HepG2 (cell line): ENCODE data around the gene PALS1. TPM values are rescaled to one million over a fixed set of nuclear protein-coding genes. Genes with fewer than 3 reads are reported as not detected.

Experiments used
- EED ChIP-seq: sonication (generic); formaldehyde crosslinking; IDR thresholded peaks from 2 replicates; pipeline ENCODE4 v1.5.0; 2020; ENCODE audit warnings: mild to moderate bottlenecking, missing genetic modification reagents
- FOXA1 ChIP-seq, 2 experiments: fragments of 450-650 bp in 1 of 2; sonication (generic) in 1 of 2; formaldehyde crosslinking in 1 of 2; IDR thresholded peaks; 2 replicates each; pipeline versions ENCODE4 v1.4.0 to v1.6.1; 2016 to 2020; ENCODE audit warnings: missing genetic modification reagents in 1 of 2
- FOXP1 ChIP-seq, 2 experiments: fragments of 450-650 bp in 1 of 2; IDR thresholded peaks; 2 replicates each; pipeline ENCODE4 v1.6.1; 2017 to 2018; ENCODE audit warnings: antibody characterized with exemption in 1 of 2
- HOXA7 ChIP-seq: sonication (generic); formaldehyde crosslinking; IDR thresholded peaks from 2 replicates; pipeline ENCODE4 v1.8.1; 2022; ENCODE audit warnings: mild to moderate bottlenecking, missing genetic modification reagents, moderate library complexity
- IRF2 ChIP-seq: IDR thresholded peaks from 2 replicates; pipeline ENCODE4 v1.6.1; 2018; ENCODE audit warnings: missing genetic modification reagents, missing compliant biosample characterization
- LCORL ChIP-seq, 2 experiments: fragments of 450-650 bp in 1 of 2; sonication (generic) in 1 of 2; formaldehyde crosslinking in 1 of 2; IDR thresholded peaks; 2 replicates each; pipeline versions ENCODE4 v1.5.0 to v1.6.1; 2017 to 2020; ENCODE audit warnings: antibody characterized with exemption in 1 of 2, missing genetic modification reagents in 1 of 2
- MBD4 ChIP-seq: IDR thresholded peaks from 2 replicates; pipeline ENCODE4 v1.6.1; 2012; ENCODE audit warnings: low read length, inconsistent platforms, borderline replicate concordance
- MEF2D ChIP-seq: sonication (generic); formaldehyde crosslinking; IDR thresholded peaks from 2 replicates; pipeline ENCODE4 v1.5.1; 2020; ENCODE audit warnings: mild to moderate bottlenecking, missing genetic modification reagents
- PHF20 ChIP-seq: sonication (generic); formaldehyde crosslinking; IDR thresholded peaks from 2 replicates; pipeline ENCODE4 v1.5.0; 2020; ENCODE audit warnings: mild to moderate bottlenecking, missing genetic modification reagents
- RFX1 ChIP-seq: fragments of 450-650 bp; IDR thresholded peaks from 2 replicates; pipeline ENCODE4 v1.6.1; 2017
- SIX1 ChIP-seq: sonication (generic); formaldehyde crosslinking; IDR thresholded peaks from 2 replicates; pipeline ENCODE4 v1.4.0; 2020; ENCODE audit warnings: missing genetic modification reagents, borderline replicate concordance
- SRSF1 ChIP-seq: fragments of 200-400 bp; formaldehyde crosslinking; optimal IDR thresholded peaks from 2 replicates; pipeline ENCODE3; 2017; ENCODE audit warnings: mild to moderate bottlenecking, low read depth, low read length, moderate library complexity
- TBL1XR1 ChIP-seq: fragments of 150-350 bp; IDR thresholded peaks from 2 replicates; pipeline ENCODE4 v1.6.1; 2014; ENCODE audit warnings: borderline replicate concordance, low read length; ENCODE audit not compliant: partially characterized antibody
- UBTF ChIP-seq: sonication (generic); formaldehyde crosslinking; IDR thresholded peaks from 2 replicates; pipeline ENCODE4 v1.4.0; 2020; ENCODE audit warnings: mild to moderate bottlenecking, missing genetic modification reagents
- ZNF382 ChIP-seq: sonication (generic); formaldehyde crosslinking; IDR thresholded peaks from 2 replicates; pipeline ENCODE4 v1.5.0; 2020; ENCODE audit warnings: missing genetic modification reagents, mild to moderate bottlenecking, borderline replicate concordance
- ZNF496 ChIP-seq: sonication (generic); formaldehyde crosslinking; IDR thresholded peaks from 2 replicates; pipeline ENCODE4 v1.8.1; 2023; ENCODE audit warnings: mild to moderate bottlenecking, moderate library complexity, missing genetic modification reagents; ENCODE audit not compliant: insufficient replicate concordance
- ZNF598 ChIP-seq: sonication (generic); formaldehyde crosslinking; IDR thresholded peaks from 2 replicates; pipeline ENCODE4 v1.5.1; 2020; ENCODE audit warnings: mild to moderate bottlenecking, missing genetic modification reagents, borderline replicate concordance
- ZNF720 ChIP-seq: sonication (generic); formaldehyde crosslinking; IDR thresholded peaks from 2 replicates; pipeline ENCODE4 v1.4.0; 2020; ENCODE audit warnings: missing genetic modification reagents
- ZNF740 ChIP-seq: sonication (generic); formaldehyde crosslinking; IDR thresholded peaks from 2 replicates; pipeline ENCODE4 v1.4.0; 2020; ENCODE audit warnings: missing genetic modification reagents
- ZNF747 ChIP-seq: sonication (generic); formaldehyde crosslinking; IDR thresholded peaks from 2 replicates; pipeline ENCODE4 v1.8.1; 2023; ENCODE audit warnings: missing genetic modification reagents, mild to moderate bottlenecking, borderline replicate concordance
- ZNF773 ChIP-seq: sonication (generic); formaldehyde crosslinking; IDR thresholded peaks from 2 replicates; pipeline ENCODE4 v1.4.0; 2020; ENCODE audit warnings: missing genetic modification reagents, borderline replicate concordance
- ZNF800 ChIP-seq: sonication (generic); formaldehyde crosslinking; IDR thresholded peaks from 2 replicates; pipeline ENCODE4 v1.4.0; 2020; ENCODE audit warnings: missing genetic modification reagents
- polyA plus RNA-seq, 8 experiments: library from polyadenylated mRNA; depleted of rRNA in 3 of 8; stranded (reverse) in 7 of 8; unstranded in 1 of 8; fragments of >200 nt; fragmentation: Illumina TruSeq in 4 of 8; extraction: Trizol in 4 of 8; gene quantifications; 2 replicates each; pipeline versions ENCODE4 v1.2.1 to v1.2.3, GENCODE V29; 2011 to 2016; ENCODE audit warnings: low read depth in 4 of 8, missing spikeins in 1 of 8, mixed read lengths in 1 of 8; ENCODE audit not compliant: insufficient read depth in 1 of 8
- total RNA-seq, 5 experiments: library from RNA; depleted of rRNA; stranded (reverse); fragments of >200 nt; fragmentation: Illumina TruSeq; extraction: Trizol; gene quantifications; 2 replicates each; pipeline ENCODE4 v1.2.3, GENCODE V29; 2016; ENCODE audit warnings: low read depth in 1 of 5
- TF ChIP-seq, protein P1 (sequence below): sonication (generic); formaldehyde crosslinking; IDR thresholded peaks from 2 replicates; pipeline ENCODE4 v1.4.0; 2020; ENCODE audit warnings: mild to moderate bottlenecking, low read depth, missing genetic modification reagents

PALS1 gene
- total and polyA plus RNA-seq, 2 of the 13 experiments (the other 11 are each of a cell fraction or from before 2014, with no cell fraction given), result 8.8 to 20.0 TPM

DNA sequence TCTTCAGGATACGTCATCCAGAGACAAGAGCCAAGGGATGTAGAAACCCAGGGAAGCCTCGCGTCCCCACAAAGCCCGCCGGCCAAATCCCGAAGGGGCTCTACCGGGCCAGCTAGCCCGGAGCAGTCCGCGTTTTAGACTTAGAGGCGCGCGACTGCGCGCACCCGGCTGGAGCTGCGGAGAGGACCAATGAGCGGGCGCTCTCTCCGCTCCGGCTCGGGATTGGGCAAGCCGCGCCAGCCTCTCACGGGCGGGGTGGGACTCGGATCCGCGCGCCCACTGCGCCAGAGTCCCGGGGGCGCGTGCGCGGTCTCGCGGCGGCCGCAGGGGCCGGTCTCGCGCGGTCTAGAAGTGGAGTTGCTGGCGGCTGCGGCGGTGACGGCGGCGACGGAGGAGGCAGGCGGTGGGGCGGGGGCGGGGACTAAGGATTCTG is 241 bp upstream of the PALS1 start (continued):
- TF ChIP-seq UBTF (CRISPR knock-in tag) (no peak), FOXA1 (IDR thresholded peaks at IDR 0.05) (no peak), FOXA1 (CRISPR knock-in tag; IDR thresholded peaks at IDR 0.05) (no peak), ZNF598 (CRISPR knock-in tag) (no peak), SIX1 (no peak), EED (CRISPR knock-in tag) (no peak), ZNF382 (CRISPR knock-in tag) (no peak), ZNF720 (CRISPR knock-in tag) (no peak), ZNF496 (CRISPR knock-in tag) (no peak), MBD4 (no peak), ZNF800 (CRISPR knock-in tag) (0 out of 2 replicates have a peak, but pooled peaks have one; percentile 3), ZNF740 (no peak), SRSF1 (no peak), LCORL (IDR thresholded peaks at IDR 0.05) (no peak), LCORL (CRISPR knock-in tag; IDR thresholded peaks at IDR 0.05) (no peak), HOXA7 (CRISPR knock-in tag) (no peak), FOXP1 (IDR thresholded peaks at IDR 0.05) (no peak), FOXP1 (CRISPR knock-in tag; IDR thresholded peaks at IDR 0.05) (no peak), IRF2 (CRISPR knock-in tag) (no peak), ZNF773 (CRISPR knock-in tag) (no peak), ZNF747 (CRISPR knock-in tag) (no peak), MEF2D (no peak), RFX1 (no peak), PHF20 (no peak), TBL1XR1 (no peak)
- TF ChIP-seq, protein P1, sequence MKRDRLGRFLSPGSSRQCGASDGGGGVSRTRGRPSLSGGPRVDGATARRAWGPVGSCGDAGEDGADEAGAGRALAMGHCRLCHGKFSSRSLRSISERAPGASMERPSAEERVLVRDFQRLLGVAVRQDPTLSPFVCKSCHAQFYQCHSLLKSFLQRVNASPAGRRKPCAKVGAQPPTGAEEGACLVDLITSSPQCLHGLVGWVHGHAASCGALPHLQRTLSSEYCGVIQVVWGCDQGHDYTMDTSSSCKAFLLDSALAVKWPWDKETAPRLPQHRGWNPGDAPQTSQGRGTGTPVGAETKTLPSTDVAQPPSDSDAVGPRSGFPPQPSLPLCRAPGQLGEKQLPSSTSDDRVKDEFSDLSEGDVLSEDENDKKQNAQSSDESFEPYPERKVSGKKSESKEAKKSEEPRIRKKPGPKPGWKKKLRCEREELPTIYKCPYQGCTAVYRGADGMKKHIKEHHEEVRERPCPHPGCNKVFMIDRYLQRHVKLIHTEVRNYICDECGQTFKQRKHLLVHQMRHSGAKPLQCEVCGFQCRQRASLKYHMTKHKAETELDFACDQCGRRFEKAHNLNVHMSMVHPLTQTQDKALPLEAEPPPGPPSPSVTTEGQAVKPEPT (CRISPR knock-in tag), result no peak
